Measurements from ENCODE around the gene SAMHD1. TPM values are rescaled to one million over a fixed set of nuclear protein-coding genes. Genes with fewer than 3 reads are reported as not detected.

Gene SAMHD1
- total and polyA plus RNA-seq, 2 donors (not counting 3 experiments of a cell fraction or from before 2014, with no cell fraction given) = 13.7 to 27.5 TPM

DNA sequence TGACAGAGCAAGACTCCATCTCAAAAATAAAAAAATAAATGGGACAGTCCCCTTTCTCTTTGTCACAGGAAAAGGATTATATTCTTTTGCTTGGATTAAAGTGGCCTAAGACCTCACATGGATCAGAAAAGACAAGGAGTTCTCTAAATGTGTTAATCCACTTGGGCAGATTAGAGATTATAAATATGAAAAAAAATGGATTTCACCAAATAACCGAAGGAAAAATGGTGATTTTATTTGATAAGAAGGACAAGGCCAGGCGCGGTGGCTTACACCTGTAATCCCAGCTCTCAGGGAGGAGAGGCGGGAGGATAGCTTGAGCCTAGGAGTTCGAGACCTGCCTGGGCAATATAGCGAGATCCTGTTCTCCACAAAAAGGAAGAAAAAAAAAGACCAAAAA, 21.8 kb downstream of the SAMHD1 start:
- FAIRE-seq = no peak
- dilution Hi-C loops (cut with MboI; ENCODE audit: extremely low pct_ligation_motif_present, low sequenced_read_pairs) = no loop called here
- Histone ChIP-seq H3K36me3 (ENCODE audit: control insufficient read depth in 2 of 2, extremely low read depth in 1 of 2, insufficient read depth in 2 of 2, low read length in 2 of 2) (peaks cover 0 to 3% of the 10 kb centered on the region in 2 experiments), H3K27ac (ENCODE audit: insufficient read depth, low read depth, low read length) (no peak overlapping the region), H3K4me2 (ENCODE audit: insufficient read depth, low read length) (no peak overlapping the region), H3K4me1 (ENCODE audit: control insufficient read depth, extremely low read depth, insufficient read depth, low read length) (no peaks in the 10 kb centered on the region), H3K9ac (replicated peaks; ENCODE audit: extremely low read depth, insufficient read depth, low read length) (no peak overlapping the region), H3K9me1 (replicated peaks; ENCODE audit: control insufficient read depth, extremely low read depth, insufficient read depth, low read length) (no peaks in the 10 kb centered on the region), H3K9me3 (replicated peaks; ENCODE audit: control insufficient read depth, insufficient read depth, low read length) (no peaks in the 10 kb centered on the region), H4K20me1 (replicated peaks; ENCODE audit: control insufficient read depth, extremely low read depth, insufficient read depth, low read length) (no peaks in the 10 kb centered on the region), H2AFZ (ENCODE audit: low read depth, low read length) (no peak overlapping the region), H3K4me3 (replicated peaks in 1 of 3; ENCODE audit: insufficient read depth in 1 of 3, low read depth in 1 of 3, low read length in 3 of 3) (no peak overlapping the region), H3K27me3 (ENCODE audit: control insufficient read depth in 2 of 2, insufficient read depth in 2 of 2, low read length in 2 of 2) (no peaks in the 10 kb centered on the region), H3K79me2 (ENCODE audit: control insufficient read depth, insufficient read depth, low read length) (no peaks in the 10 kb centered on the region)
- BruUV-seq (replicated peaks) = no TSS peak
- intact Hi-C loops (cut with micrococcal nuclease) = no loop called here
- POLR2A ChIA-PET = no interaction called here
- CTCF ChIA-PET = interaction anchor here (1.3 kb wide), 1 partner anchor 10 kb away, joined by 5 read pairs; no protein-coding TSS in a partner anchor
- no peak for DNase-seq (ENCODE audit: low read depth, low spot score)
- no peak for TF ChIP-seq POLR2A (IDR thresholded peaks at IDR 0.05; ENCODE audit: low read depth, low read length)
- TF ChIP-seq, protein P1, sequence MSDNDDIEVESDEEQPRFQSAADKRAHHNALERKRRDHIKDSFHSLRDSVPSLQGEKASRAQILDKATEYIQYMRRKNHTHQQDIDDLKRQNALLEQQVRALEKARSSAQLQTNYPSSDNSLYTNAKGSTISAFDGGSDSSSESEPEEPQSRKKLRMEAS (IDR thresholded peaks at IDR 0.05; ENCODE audit: insufficient read depth, insufficient read length) = no peak
- no peak for TF ChIP-seq JUN (IDR thresholded peaks at IDR 0.05; ENCODE audit: borderline replicate concordance, insufficient read depth, insufficient read length, low read depth)
- no peak for TF ChIP-seq MYC (IDR thresholded peaks at IDR 0.05; ENCODE audit: low read depth, low read length)

DNA sequence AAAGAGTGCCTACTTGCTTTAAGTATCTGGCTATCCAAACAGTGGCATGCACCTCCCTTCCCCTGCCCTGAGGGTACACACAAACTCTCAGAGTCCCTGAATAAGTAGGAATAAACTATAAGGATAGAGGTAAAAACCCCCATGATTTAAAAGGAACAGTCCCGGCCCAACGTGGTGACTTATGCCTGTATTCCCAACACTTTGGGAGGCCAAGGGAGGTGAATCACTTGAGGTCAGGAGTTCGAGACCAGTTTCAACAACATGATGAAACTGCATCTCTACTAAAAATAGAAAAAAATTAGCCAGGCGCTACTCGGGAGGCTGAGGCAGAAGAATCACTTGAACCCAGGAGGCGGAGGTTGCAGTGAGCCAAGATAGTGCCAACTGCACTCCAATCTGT, 22.2 kb downstream of the SAMHD1 start:
- H4K20me1 ChIP-seq (replicated peaks; ENCODE audit: control insufficient read depth, extremely low read depth, insufficient read depth, low read length) = no peaks in the 10 kb centered on the region
- peaks cover 0 to 3% of the 10 kb centered on the region in 2 experiments for H3K36me3 ChIP-seq (ENCODE audit: control insufficient read depth in 2 of 2, extremely low read depth in 1 of 2, insufficient read depth in 2 of 2, low read length in 2 of 2)
- H3K27me3 ChIP-seq (ENCODE audit: control insufficient read depth in 2 of 2, insufficient read depth in 2 of 2, low read length in 2 of 2) = no peaks in the 10 kb centered on the region
- H3K4me3 ChIP-seq (replicated peaks in 1 of 3; ENCODE audit: insufficient read depth in 1 of 3, low read depth in 1 of 3, low read length in 3 of 3) = no peak overlapping the region
- H3K4me1 ChIP-seq (ENCODE audit: control insufficient read depth, extremely low read depth, insufficient read depth, low read length) = no peaks in the 10 kb centered on the region
- H3K27ac ChIP-seq (ENCODE audit: insufficient read depth, low read depth, low read length) = no peak overlapping the region
- TF ChIP-seq POLR2AphosphoS5 (IDR thresholded peaks at IDR 0.05; ENCODE audit: insufficient read depth, low read depth, low read length) (no peak), EZH2 (IDR thresholded peaks at IDR 0.05; ENCODE audit: borderline replicate concordance, low read depth, low read length, severe bottlenecking) (no peak), JUN (IDR thresholded peaks at IDR 0.05; ENCODE audit: borderline replicate concordance, insufficient read depth, insufficient read length, low read depth) (no peak), FOS (IDR thresholded peaks at IDR 0.05; ENCODE audit: borderline replicate concordance, insufficient read depth, low read length) (no peak), GATA2 (IDR thresholded peaks at IDR 0.05; ENCODE audit: insufficient read depth, insufficient read length, low read depth, low read length) (no peak), POLR2A (IDR thresholded peaks at IDR 0.05; ENCODE audit: low read depth, low read length) (no peak), MYC (IDR thresholded peaks at IDR 0.05; ENCODE audit: low read depth, low read length) (no peak)
- TF ChIP-seq, protein P1 (IDR thresholded peaks at IDR 0.05; ENCODE audit: insufficient read depth, insufficient read length) = no peak
- TF ChIP-seq, protein P2, sequence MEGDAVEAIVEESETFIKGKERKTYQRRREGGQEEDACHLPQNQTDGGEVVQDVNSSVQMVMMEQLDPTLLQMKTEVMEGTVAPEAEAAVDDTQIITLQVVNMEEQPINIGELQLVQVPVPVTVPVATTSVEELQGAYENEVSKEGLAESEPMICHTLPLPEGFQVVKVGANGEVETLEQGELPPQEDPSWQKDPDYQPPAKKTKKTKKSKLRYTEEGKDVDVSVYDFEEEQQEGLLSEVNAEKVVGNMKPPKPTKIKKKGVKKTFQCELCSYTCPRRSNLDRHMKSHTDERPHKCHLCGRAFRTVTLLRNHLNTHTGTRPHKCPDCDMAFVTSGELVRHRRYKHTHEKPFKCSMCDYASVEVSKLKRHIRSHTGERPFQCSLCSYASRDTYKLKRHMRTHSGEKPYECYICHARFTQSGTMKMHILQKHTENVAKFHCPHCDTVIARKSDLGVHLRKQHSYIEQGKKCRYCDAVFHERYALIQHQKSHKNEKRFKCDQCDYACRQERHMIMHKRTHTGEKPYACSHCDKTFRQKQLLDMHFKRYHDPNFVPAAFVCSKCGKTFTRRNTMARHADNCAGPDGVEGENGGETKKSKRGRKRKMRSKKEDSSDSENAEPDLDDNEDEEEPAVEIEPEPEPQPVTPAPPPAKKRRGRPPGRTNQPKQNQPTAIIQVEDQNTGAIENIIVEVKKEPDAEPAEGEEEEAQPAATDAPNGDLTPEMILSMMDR (IDR thresholded peaks at IDR 0.05; ENCODE audit: extremely low read depth in 1 of 2, insufficient read depth in 1 of 2, low read depth in 1 of 2, low read length in 2 of 2) = no peak
- intact Hi-C loops (cut with micrococcal nuclease) = no loop called here
- dilution Hi-C loops (cut with MboI; ENCODE audit: extremely low pct_ligation_motif_present, low sequenced_read_pairs) = no loop called here
- no peaks in the 10 kb centered on the region for H3K9me3 ChIP-seq (replicated peaks; ENCODE audit: control insufficient read depth, insufficient read depth, low read length)
- DNase-seq (ENCODE audit: low read depth, low spot score) (no peak), FAIRE-seq (no peak)
- ChIA-PET CTCF (interaction anchor here (1.3 kb wide), 1 partner anchor 10 kb away, joined by 5 read pairs; no protein-coding TSS in a partner anchor), POLR2A (no interaction called here)
- H3K79me2 ChIP-seq (ENCODE audit: control insufficient read depth, insufficient read depth, low read length) = no peaks in the 10 kb centered on the region
- H2AFZ ChIP-seq (ENCODE audit: low read depth, low read length) = no peak overlapping the region
- no TSS peak for BruUV-seq (replicated peaks)
- H3K9me1 ChIP-seq (replicated peaks; ENCODE audit: control insufficient read depth, extremely low read depth, insufficient read depth, low read length) = no peaks in the 10 kb centered on the region
- no peak overlapping the region for H3K9ac ChIP-seq (replicated peaks; ENCODE audit: extremely low read depth, insufficient read depth, low read length)
- H3K4me2 ChIP-seq (ENCODE audit: insufficient read depth, low read length) = no peak overlapping the region
